NCI-H446 (cell line): ENCODE results near the gene CACNG8.
"Not testable (repeated sequence)": the region's sequence is repeated elsewhere in the genome, so short reads cannot be mapped to it uniquely, and the experiment has no call there.

Experiments
- DNase-seq, 2 experiments: peaks; one replicate each; lab custom pipeline; 2025; lab: John Stamatoyannopoulos, UW

CACNG8 gene

DNA sequence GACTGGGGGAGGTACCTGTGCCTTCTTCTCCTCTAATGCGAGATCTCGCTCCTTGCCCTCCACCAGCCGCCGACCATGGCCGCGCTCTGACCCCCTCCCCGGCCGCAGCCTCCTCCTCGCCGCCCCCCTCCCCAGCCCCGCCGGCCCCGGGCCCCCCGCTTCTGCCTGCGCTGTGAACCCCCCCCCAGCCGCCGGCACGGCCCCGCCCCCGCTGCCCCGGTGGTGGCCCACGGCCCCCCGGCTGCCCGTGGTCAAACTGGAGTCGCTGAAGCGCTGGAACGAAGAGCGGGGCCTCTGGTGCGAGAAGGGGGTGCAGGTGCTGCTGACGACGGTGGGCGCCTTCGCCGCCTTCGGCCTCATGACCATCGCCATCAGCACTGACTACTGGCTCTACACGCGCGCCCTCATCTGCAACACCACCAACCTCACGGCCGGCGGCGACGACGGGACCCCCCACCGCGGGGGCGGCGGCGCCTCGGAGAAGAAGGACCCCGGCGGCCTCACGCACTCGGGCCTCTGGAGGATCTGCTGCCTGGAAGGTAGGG is at the start of gene CACNG8:
Gene CACNG8, plus strand, starts transcription at position 51 of the 545 bp plus-strand sequence.
- DNase-seq, result no peak

DNA sequence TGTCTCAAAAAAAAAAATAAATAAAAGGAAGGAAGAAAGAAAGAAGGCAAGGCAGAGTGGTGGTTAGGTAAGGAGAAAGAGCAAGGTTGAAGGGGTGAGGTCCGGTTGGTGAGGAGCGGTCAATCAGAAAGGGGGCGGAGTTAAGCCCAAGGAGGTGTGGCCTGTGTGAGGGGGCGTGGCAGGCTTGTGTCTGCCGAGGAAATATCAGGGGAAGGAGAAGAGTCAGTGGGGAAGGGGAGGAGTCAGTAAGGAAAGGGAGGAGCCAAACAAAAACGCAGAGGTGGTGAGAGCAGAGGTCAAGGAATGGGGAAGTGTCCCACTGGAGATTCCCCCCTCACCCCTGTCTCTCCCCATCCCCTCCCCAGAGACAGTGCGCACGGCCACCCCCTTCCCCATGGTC is 47.7 kb upstream of the CACNG8 start:
- DNase-seq, result no peak

DNA sequence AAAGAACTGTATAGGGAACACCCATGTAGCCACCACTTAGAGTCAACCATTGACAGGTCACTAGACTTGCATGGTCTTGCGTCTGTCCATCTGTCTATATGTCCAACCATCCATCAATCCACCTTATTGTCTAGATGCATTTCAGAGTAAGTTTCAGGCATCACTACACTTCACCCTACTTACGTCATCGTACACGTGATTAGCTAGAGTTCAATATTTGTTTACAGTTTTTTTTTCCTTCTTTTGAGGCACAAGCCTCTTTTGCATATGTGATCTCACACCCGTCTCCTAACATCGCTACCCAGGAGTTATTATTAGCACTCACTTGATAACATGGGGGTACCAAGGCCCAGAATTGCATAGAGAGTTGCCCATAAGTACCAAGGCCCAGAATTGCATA is 46.7 kb upstream of the CACNG8 start:
- no peak for DNase-seq

DNA sequence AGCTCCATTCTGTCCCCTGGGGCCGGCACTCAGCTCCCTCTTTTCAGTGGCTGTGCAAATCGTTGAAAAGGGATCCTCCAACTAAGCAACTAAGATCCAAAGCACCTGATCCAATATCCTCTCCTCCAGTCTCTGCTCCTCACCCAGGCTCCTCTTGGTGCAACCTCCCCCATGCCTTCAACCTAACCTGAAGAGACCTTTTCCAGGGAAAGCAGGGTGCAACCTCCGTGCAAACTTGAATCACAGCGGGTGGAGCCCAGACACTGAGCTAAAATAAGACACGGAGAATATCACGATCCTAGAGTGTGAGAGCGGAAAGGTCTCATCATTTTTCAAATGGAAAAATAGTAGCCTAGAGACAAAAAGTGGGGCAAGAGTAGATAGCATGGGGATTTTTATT is 45.4 kb upstream of the CACNG8 start:
- no peak for DNase-seq

DNA sequence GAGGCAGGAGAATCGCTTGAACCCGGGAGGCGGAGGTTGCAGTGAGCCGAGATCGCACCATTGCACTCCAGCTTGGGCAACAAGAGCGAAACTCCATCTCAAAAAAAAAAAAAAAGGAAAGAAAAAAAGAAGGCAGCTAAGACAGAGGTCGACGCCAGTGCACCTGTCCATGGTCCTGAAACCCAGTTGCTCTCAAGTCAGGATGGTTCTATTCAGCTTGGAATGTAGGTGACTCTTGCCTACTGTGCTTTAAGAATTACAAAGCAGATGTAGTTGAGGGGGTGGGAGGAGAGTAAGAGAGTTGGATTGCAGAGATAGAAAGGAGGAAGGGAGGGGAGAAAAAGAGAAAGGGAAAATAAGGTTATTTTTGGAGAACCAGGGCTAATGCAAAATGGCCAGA is 35.0 kb upstream of the CACNG8 start:
- no peak for DNase-seq

DNA sequence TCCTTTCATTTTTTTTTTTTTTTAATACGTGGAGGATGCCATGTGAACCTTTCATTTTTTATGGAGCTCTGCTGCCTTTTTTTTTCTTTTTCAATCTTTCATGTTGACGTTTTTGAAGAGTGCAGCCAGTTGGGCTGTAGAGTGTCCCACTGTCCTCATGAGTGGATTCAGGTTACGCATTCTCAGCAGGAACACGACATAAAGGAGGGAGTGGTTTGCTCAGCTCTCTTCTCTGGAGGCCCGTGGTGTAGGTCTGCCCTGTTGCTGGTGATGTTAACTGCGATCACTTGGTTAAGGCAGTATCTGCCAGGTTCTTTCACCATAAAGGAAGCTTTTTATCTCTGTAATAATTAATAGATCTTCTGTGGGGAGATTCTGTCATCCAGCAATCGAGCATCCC is 26.7 kb upstream of the CACNG8 start:
- DNase-seq, result no peak

DNA sequence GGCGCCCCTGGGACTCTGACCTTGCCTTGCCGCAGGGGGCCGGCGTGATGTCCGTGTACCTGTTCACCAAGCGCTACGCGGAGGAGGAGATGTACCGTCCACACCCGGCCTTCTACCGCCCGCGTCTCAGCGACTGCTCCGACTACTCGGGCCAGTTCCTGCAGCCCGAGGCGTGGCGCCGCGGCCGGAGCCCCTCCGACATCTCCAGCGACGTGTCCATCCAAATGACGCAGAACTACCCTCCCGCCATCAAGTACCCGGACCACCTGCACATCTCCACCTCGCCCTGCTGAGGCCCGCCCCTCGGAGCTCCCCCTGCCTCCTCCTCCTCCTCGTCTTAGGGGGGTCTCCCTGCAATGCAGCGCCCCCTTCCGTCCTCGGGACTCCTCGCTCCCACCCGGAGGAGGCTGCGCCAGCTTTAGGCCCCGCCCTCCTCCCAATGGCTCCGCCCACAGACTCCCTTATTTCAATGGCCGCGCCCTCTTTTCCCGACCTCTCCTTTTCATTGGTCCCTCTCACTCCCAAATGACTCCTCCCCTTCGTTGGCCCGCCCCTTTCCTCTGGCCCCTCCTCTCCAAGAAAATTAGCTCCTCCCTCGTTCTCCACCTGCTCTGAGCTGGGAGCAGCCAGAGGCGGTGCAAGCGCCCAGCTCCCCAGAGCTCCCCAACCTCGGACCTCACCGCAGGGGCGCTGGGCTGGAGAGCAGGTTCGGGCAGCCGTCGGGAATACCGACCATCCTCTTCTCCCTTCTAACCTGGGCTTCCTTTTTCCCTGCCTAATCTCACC is 20.5 kb upstream of the CACNG8 start:
- DNase-seq, result no peak

DNA sequence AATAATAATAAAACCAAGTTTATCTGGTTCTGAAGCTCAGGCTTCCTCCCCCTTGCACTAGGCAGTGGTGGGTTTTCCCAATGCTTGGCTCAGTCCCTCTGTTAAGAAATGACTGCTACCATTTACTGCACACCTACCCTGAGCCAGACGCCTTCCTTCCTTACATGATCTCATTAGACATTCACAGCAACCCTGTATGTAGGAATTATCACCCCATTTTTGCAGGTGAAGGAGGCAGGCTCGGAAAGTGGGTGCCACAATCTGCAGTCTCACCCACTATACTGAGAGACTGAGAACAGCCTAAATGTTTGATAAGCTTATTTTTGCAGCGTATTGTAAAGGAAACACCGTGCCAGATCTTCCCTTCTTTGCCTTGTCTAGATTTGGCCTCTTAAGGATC is 18.3 kb upstream of the CACNG8 start:
- DNase-seq, result no peak

DNA sequence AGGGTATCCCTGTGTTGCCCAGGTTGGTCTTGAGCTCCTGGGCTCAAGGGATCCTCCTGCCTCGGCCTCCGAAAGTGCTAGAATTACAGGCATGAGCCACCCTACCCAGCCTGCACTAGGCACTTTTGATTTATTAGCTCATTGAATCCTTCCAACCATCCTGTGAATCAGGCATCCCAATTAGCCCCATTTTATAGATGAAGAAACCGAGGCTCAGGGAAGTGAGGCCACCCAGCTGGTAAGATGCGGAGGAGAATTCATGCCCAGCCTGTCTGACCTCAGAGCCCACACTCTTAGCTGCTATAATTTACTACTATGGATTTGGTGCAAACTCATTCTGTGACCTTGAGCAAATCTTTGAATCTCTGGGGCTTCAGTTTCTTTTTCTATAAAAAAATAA is 17.8 kb upstream of the CACNG8 start:
- DNase-seq, result no peak

DNA sequence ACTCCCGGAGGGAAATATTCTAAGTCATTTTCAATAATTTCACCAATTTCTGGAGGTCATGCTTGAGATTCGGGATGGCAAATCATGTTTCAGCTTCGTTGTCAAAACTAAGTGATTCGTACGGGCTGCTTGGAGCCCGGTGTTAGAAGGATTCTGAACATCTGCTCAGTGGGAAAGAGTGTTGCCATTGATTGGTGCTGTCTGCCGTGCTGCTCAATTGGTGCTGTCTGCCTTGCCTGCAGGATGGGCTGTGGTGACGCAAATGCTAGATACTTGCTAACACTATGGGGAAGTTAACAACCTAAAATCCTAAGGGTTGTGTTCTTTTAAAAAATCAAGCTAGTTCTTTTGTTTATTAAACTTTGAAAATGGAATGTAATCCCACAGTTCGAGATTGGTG is 17.3 kb upstream of the CACNG8 start:
- DNase-seq, result no peak

DNA sequence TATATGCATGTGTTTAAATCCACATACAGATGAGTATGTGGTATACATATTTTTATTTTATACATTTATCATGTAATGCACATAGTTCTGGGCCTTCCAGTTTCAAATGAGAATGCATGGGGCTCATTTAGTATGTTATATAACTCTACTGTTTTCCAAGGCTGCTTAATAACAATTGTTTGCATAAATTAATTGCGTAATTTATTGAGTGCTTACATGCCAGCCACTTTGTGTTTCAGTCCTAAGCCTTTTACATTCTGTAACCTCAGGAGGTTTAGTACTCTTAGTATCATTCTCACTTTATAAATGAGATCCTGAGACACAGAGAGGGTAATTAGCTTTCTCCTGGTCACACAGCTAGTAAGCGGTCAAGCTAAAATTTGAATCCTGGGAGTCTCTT is 16.7 kb upstream of the CACNG8 start:
- no peak for DNase-seq

DNA sequence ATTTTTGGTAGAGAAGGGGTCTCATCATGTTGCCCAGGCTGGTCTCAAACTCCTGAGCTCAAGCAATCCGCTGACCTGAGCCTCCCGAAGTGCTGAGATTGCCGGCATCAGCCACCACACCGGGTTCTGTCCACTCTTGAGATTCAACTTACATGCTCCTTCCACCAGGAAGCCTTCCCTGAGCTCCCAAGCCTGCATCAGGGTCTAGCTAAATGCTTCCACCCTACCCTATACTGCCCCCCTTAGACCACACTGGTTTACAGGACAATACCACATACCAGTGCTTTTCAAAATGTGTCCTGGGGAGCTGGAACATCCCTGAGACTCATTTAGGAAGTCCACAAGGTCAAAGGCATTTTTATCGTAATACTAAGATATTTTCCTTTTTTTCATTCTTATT is 15.1 kb upstream of the CACNG8 start:
- DNase-seq, result no peak

DNA sequence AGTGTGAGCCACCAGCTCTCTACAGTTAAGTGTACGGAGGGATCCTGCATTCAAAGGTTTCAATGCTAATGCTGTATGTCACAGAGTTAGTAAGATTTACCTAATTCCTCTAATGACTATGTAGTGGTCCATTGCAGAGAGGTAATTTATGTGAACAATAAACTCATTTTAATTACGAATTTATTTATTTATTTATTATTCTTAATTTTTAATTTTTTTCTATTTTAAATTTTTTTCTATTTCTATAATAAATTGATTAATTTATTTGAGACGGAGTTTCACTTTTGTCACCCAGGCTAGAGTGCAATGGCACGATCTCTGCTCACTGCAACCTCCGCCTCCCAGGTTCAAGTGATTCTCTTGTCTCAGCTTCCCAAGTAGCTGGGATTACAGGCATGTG is 14.1 kb upstream of the CACNG8 start:
- DNase-seq, result not testable (repeated sequence)

DNA sequence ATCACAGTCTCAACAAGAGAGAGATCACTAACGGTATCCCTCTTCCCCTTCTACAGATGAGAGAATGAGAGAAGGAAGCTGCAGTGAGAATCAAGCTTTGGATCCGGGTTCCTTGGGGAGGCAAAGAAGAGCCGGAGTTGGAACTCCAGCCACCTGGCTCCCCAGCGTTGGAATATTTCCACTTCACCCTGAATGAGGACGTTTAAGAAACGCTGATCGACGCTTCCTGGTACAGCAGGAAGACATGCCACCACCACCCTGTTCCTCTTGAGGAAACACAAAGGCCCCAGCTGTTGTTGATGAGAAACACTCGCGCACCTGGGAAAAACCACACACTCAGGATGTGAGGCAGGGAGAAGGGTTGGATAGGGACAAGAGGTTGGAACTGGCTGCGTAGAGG is 11.3 kb upstream of the CACNG8 start:
- no peak for DNase-seq

DNA sequence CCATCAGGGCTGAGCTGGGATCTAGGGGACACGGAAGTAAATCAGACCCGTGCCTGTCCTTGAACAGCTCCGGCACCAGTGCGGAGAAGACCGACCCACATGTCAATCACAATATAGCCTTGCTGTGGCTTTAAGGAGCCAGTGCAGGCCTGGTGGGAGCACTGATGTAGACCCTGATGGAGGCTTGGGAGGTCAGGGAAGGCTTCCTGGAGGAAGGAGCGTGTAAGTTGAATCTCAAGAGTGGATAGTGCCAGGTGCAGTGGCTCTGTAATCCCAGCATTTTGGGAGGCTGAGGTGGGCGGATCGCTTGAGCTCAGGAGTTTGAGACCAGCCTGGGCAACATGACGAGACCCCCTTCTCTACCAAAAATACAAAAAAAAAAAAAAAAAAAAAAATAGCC is 10.8 kb upstream of the CACNG8 start:
- DNase-seq, result no peak

DNA sequence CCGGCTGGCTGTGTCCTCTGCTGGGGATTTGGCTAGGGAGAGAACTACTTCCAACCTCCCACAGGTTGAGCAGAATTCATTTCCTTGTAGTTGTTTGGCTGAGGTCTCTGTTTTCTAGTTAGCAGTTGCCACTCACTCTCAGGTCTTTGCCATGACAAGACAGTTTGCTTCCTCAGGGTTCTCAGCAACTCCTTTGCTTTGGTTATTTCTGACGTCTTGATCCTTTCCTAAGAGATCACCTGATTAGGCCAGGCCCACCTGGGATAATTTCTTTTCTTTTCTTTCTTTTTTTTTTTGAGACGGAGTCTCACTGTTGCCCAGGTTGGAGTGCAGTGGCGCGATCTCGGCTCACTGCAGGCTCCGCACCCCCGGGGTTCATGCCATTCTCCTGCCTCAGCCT is 9.4 kb upstream of the CACNG8 start:
- DNase-seq, result no peak

DNA sequence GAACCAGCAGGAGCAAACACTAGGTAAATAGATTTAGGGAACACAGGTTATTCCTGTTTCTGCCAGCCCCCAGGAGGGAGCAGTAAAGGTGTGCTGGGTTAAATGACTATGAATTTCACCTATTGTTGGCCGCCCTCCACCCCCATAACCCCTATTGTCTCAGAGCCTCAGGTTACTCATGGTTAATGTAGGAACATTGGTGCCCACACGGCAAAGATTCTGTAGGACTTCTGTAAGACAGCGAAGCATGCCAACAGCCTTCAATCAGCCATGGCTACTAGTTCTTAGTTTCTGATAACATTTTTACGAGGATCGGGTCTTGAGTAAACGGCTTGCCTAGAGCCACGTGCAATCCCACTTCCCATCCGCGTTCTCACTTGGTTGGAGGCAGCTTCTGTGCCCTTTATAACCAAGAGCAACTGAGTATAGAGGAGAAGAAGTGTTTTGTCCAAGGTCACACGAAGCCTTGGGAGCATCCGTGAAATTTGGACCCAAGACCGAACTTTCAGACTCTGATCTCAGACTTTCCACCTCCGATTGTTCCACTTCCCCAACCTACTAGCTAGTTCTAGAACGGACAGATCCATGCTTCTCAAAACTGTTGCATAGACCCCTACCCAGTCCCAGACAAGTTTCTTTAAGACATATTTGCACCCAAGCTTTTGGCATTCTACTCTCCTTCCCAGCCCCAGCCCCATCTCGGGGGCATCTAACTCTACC is 5.1 kb upstream of the CACNG8 start:
- DNase-seq, result no peak

DNA sequence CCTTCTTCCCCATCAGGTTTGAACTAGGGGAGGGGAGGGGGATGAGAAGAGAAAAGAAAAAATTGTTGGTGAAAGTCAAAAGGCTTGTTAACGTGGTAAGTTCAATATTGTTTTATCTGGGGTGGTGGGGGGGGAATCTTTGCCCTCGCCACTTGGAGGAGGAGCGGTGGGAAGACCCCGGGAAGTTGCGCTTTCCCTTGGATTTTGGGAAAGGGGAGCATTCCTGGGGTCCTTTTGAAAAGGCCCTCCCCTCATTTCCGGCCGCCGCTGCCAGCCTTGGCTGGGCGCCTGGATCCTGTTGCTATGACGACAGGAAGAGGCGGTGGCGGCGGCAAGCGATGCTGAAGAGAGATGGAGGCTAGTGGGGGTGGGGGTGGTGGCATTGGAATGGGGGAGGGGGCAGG is 4.6 kb upstream of the CACNG8 start:
- no peak for DNase-seq

DNA sequence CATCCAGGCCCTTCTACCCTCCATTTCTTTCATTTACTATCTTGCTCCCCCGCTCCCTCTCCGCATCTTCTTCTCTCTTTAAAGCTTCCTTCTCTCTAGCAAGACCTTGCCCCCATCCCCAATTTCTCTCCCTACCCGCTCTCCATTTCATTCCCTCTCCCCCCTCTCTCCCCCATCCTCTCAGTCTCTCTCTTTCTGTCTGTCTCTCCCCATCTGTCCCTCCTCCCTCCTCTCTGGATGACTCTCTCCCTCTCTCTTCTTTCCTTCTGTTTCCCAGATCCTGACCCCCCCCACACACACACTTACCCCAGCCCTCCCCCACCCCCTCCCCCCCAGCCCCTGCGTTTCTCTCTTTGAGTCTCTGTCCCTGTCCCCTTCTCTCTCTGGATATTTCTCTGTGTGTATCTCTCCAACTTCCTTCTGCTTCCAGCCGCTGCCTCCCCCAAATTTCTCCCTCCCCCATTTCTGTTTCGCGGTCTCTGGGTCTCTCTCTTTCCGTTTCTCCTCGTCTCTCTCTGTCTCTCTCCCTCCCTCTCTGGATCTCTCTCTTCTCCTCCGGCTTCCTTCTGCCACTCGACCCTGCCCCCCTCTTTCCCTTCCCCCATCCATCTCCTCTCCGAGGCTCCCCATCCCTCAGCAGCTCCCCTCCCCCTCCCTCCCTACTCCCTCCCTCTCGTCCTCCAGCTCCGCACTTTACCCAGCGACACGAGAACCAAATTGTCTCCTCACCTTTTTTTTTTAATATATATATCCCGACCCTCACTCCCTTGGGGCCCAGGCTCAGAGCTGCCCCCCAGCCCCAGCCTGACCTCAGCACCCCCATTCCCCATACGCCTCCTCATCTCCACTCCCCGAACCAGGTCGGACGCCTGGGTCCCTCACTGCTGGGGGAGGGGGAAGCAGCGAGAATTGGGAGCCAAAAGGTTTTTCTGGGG is 3.6 kb upstream of the CACNG8 start:
- no peak for DNase-seq

DNA sequence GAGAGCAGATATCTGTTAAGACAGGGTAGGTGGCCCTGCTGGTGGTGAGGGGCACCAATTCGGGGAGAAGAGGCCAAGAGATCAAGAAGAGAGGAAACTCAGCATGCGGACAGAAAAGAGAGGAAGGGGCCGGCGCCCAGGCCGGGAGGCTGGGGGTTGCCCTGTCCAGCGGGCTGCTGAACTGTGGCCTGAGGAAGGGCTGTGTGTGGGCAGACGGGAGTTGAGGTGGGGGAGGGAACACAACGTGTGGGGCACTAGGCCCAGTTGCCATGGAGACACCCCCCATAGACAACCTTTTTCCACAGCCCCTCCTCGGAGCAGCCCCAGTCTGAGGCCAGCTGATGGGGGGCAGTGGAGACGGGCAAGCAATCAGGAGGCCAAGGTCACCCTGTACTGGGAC is 2.5 kb upstream of the CACNG8 start:
- DNase-seq, result no peak

DNA sequence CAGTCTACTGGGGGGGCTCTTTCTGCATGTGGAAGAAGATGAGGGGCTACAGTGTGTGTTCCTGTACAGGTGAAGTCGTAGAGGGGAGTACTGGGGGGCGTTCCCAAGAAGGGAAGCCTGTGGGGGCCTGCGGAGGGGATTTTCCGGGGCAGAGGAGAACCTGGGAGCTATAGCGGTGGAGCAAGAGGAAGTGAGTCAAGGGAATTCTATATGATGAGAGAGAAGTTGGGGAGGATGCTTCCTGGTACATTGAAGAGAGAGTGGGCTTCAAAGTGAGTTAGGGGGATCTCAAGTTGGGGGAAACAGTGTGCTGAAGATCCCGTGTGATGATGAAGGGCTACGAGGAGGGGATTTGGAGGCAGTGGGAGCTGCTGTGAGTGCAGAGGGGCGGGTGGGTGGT is 1.9 kb upstream of the CACNG8 start:
- no peak for DNase-seq
